Ishikawa (cell line): Measurements from ENCODE around the gene CCDC57.

ENCODE experiments used
- CEBPB ChIP-seq: IDR thresholded peaks from 2 replicates; pipeline ENCODE4 v1.6.1; 2012
- CREB1 ChIP-seq: IDR thresholded peaks from 2 replicates; pipeline ENCODE4 v1.6.1; 2012; ENCODE audit warnings: low read depth
- EGR1 ChIP-seq: IDR thresholded peaks from 2 replicates; pipeline ENCODE4 v1.6.1; 2012
- EP300 ChIP-seq: IDR thresholded peaks from 2 replicates; pipeline ENCODE4 v1.6.1; 2012; ENCODE audit warnings: borderline replicate concordance
- FOXM1 ChIP-seq: IDR thresholded peaks from 2 replicates; pipeline ENCODE4 v1.6.1; 2012; ENCODE audit warnings: low read depth, borderline replicate concordance
- MAX ChIP-seq: IDR thresholded peaks from 2 replicates; pipeline ENCODE4 v1.6.1; 2012
- NFIC ChIP-seq: IDR thresholded peaks from 2 replicates; pipeline ENCODE4 v1.6.1; 2012
- RAD21 ChIP-seq: IDR thresholded peaks from 2 replicates; pipeline ENCODE4 v1.6.1; 2012; ENCODE audit warnings: low read depth
- REST ChIP-seq: IDR thresholded peaks from 2 replicates; pipeline ENCODE4 v1.6.1; 2012; ENCODE audit warnings: low read depth, mild to moderate bottlenecking
- TAF1 ChIP-seq: IDR thresholded peaks from 2 replicates; pipeline ENCODE4 v1.6.1; 2012; ENCODE audit warnings: low read depth, mild to moderate bottlenecking
- TCF12 ChIP-seq: IDR thresholded peaks from 2 replicates; pipeline ENCODE4 v1.6.1; 2012; ENCODE audit warnings: low read depth
- TEAD4 ChIP-seq: IDR thresholded peaks from 2 replicates; pipeline ENCODE4 v1.6.1; 2012
- USF1 ChIP-seq: IDR thresholded peaks from 2 replicates; pipeline ENCODE4 v1.6.1; 2012
- YY1 ChIP-seq: IDR thresholded peaks from 2 replicates; pipeline ENCODE4 v1.6.1; 2012; ENCODE audit warnings: low read depth
- ZBTB7A ChIP-seq: IDR thresholded peaks from 2 replicates; pipeline ENCODE4 v1.6.1; 2012; ENCODE audit warnings: low read depth

Gene CCDC57

GRCh38 chr17:82087961-82088837 lies 124.4 kb downstream of the CCDC57 start:
- TF ChIP-seq TAF1 (no peak), ZBTB7A (no peak), REST (no peak), RAD21 (no peak), CEBPB (no peak), TEAD4 (no peak), USF1 (no peak), MAX (no peak), CREB1 (no peak), FOXM1 (no peak)

- TF ChIP-seq EP300: no peak
- no peak for TF ChIP-seq MAX
- no peak for TF ChIP-seq NFIC
- TF ChIP-seq TAF1: no peak
- no peak for TF ChIP-seq TCF12
- TF ChIP-seq EGR1: no peak
- TF ChIP-seq USF1: no peak
- TF ChIP-seq CREB1: no peak
- no peak for TF ChIP-seq RAD21
- TF ChIP-seq ZBTB7A: no peak
- no peak for TF ChIP-seq YY1
- TF ChIP-seq TEAD4: no peak
- TF ChIP-seq REST: no peak
- TF ChIP-seq FOXM1: no peak
- no peak for TF ChIP-seq CEBPB
Measured at GRCh38 chr17:82086941-82087906, 125.4 kb downstream of the CCDC57 start.

- TF ChIP-seq NFIC (no peak), FOXM1 (no peak), CEBPB (no peak), TAF1 (no peak), RAD21 (no peak), YY1 (no peak), TCF12 (no peak), MAX (no peak), REST (no peak), USF1 (no peak), ZBTB7A (no peak), CREB1 (no peak), TEAD4 (no peak), EGR1 (no peak), EP300 (no peak)
Measured at GRCh38 chr17:82085931-82086764, 126.5 kb downstream of the CCDC57 start.
